ENCODE data around the gene HGFAC.

HGFAC gene

DNA sequence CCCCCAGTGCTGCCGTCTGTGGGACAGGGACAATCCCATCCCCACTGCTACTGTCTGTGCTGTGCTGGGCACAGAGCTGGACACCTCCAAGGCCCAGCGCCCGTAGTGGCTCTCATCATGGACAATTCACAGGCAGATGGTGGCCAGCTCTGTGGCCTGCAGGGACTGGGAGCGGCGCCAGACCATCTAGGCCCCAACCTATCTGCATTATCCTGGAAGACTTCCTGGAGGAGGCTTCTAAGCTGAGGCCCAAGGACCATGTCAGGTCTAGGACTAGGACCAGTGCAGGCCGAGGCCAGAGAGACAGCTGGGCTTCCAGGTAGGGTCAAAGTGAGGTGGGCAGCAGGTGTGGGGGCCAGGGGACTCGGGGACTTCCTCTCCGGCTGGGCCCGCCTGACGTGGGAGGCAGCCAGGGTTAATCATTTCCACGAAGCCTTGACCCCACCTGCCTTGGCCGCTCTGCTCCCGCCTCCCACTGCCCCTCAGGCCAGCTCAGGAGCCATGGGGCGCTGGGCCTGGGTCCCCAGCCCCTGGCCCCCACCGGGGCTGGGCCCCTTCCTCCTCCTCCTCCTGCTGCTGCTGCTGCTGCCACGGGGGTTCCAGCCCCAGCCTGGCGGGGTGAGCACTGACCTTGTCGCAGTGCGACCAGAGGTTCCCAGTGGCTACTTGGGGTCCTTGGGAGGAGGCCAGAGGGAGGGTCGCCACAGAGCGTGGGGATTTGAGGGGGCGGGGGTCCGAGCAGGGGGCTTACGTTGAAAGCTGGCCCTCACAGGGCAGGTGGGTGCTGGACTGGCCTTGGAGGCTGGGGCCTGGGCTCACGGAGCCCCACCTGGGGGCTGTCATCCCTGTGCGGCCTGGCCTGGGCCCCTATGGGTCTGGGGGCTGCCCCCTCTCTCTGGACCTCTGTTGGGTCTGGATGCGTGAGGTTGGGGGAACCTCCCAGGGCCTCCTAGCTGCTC, at the start of gene HGFAC:
Gene HGFAC, plus strand, starts transcription at position 468 of the 959 bp plus-strand sequence. Its CDS starts 34 bp downstream, at position 502.
- no peak for DNase-seq (ENCODE audit: low read depth)

DNA sequence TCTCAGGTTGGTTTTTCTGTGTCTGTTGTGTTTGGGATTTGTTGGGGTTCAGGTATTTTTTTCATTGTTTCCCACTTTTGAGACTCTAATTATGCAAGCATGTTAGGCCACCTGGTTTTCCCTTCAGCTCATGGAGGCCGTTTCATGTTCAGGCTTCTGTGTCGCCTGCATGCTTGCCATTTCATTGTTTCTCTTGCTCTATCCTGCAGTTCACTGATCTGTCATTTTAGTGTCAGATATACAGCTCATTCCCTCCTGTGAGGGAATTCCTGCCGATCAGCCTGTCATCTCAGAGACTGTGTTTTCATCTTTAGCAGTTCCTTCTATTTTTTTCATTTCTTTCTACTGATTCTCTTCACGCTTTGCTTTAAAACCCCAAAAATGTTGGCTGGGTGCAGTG, 49.4 kb upstream of the HGFAC start:
- no peak for DNase-seq (ENCODE audit: low read depth)

DNA sequence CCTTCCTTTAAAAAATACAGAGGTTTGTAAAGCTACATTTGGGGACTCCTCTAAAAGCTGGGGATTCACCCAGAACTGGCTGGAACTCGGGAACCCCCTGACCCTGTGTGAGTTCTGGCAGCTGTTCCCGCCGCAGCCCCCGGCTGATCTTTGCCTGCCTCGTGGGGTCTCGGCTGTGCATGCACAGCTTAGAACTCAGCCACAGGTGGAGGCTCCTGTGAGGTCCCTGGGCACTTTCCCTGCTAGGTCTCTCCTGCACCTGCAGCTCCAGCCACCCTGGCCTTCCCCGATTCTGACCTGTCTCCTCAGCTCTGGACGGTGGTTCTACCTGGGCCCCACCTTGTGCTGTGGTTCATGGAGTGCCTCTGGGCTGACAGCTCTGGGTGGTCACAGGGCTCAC, 48.6 kb upstream of the HGFAC start:
- DNase-seq (ENCODE audit: low read depth): no peak

DNA sequence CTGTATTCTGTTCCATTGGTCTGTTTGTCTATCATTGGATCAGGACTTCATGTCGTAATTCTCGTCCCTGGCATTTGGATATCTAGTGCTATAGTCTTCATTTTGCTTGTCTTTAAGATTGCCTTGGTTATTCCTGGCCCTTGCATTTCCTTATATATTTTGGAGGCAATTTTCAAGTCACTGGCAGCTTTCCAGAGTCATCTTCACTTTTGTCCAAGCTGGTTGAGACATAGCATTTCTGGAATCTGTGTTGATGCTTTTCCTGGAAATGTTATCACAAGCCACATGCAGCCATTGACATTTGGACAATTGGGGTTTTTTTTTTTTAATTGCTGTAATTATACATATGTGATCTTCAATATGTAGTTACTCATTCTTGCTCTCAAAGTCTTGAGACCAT, 45.2 kb upstream of the HGFAC start:
- DNase-seq (ENCODE audit: low read depth): no peak

GRCh38 chr4:3397128-3397527, 44.6 kb upstream of the HGFAC start:
- no peak for DNase-seq (ENCODE audit: low read depth)

DNA sequence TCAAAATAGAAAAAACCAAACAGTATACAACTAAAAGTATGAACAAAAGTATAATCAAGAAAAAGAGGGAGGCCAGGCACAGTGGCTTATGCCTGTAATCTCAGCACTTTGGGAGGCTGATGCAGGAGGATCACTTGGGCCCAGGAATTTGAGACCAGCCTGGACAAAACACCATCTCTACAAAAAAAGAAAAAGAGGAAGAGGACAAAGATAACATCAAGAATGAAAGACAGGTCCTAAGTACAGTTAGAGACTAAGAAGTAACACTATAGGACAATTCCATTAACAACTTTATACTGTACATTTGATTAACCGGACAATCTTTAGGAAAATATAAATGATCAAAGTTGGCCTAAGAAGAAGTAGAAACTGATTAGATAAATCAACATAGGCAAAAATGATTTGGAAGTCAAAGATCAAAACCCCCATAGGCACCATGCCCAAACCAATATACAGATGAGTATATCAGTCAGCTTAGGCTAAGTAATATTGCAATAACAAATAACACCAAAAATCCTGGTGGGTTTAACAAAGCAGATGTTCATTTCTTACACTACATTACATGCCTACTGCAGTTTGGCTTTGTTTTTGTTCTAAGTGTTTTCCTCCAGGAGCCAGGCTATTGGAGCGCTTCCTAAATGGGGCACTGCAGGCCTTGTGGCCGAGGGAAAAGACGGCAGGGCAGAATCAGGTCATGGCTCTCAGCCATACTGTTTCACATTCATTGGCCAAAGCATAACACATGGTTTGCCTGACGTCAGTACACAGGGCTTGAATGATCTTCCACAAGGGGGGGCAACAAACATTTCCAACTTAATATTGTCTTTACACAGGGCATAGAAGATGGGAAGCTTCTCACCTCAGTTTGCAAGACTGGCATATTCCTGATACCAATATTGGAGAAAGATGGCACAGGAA, 42.2 kb upstream of the HGFAC start:
- DNase-seq (ENCODE audit: low read depth): no peak

- DNase-seq (ENCODE audit: low read depth): no peak
Measured at GRCh38 chr4:3401436-3402171, 40.2 kb upstream of the HGFAC start.

GRCh38 chr4:3402491-3403347, 39.0 kb upstream of the HGFAC start:
- no peak for DNase-seq (ENCODE audit: low read depth)

DNA sequence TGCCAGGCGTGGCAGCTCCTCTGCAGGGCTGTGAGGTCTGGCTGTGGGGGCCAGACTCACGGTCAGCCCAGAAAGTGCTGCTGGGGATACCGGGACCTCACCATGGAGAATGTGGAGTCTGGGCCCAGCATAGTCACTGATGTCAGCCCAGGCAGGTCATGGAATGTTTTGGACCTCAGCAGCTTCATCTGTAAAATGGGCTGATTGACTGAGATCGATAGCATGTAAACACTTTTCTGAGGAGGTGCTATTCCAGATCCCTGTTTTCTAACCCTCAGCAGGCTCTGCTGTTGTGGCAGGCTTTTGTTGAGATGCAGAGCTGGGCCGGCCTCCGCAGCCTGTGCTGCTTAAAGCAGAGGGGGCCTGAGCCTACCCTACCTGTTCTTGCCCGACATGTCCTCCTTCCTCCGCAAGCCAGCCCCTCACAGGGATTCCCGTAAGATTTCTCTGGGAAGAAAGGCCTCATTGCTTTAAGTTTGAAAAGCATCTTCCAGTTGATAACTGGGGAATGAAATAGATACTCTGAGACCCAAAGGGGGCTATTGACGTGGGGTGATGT, 38.3 kb upstream of the HGFAC start:
- no peak for DNase-seq (ENCODE audit: low read depth)

DNA sequence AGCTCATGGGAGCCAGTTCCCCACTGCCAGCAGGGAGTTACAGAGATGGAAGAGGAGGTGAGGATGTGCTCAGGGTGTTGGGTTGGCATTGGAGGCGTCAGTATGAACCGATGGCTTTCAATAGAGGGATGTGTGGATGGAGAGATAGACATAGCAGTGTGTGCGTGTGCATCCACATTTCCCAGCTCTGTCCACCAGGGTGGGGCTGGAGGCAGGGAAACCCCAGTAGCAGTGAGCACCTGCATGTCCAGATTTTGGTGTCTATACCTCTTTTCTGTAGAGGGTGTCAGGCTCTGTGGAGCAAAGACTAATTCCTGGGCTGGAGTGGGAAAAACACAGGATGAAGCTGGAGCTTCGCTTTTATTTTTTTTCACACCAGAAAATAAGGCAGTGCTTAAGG, 37.2 kb upstream of the HGFAC start:
- no peak for DNase-seq (ENCODE audit: low read depth)

DNA sequence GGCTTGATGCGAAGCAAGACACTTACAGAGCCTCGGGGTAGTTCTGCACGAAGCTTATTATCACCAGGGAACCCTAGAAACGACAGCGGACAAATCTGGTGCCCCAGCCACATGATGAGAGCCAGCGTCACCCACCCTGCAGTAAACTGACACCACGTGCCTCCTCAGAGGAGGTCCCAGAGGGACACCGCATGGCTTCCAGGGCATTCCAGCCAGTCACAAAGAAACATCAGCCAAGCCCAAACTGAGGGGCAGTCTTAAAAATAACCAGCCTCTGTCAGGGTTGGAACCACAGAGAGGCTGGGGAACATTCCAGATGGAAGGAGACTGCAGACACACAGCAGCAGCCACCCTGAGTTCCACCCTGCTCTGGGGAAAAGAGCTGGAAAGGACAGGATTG, 36.6 kb upstream of the HGFAC start:
- DNase-seq (ENCODE audit: low read depth): no peak

GRCh38 chr4:3406021-3406420, 35.7 kb upstream of the HGFAC start:
- DNase-seq (ENCODE audit: low read depth): no peak

GRCh38 chr4:3406431-3406830, 35.3 kb upstream of the HGFAC start:
- no peak for DNase-seq (ENCODE audit: low read depth)

- DNase-seq (ENCODE audit: low read depth): no peak
Measured at GRCh38 chr4:3407171-3407771, 34.5 kb upstream of the HGFAC start.

- no peak for DNase-seq (ENCODE audit: low read depth)
Measured at GRCh38 chr4:3407930-3408792, 33.6 kb upstream of the HGFAC start.

DNA sequence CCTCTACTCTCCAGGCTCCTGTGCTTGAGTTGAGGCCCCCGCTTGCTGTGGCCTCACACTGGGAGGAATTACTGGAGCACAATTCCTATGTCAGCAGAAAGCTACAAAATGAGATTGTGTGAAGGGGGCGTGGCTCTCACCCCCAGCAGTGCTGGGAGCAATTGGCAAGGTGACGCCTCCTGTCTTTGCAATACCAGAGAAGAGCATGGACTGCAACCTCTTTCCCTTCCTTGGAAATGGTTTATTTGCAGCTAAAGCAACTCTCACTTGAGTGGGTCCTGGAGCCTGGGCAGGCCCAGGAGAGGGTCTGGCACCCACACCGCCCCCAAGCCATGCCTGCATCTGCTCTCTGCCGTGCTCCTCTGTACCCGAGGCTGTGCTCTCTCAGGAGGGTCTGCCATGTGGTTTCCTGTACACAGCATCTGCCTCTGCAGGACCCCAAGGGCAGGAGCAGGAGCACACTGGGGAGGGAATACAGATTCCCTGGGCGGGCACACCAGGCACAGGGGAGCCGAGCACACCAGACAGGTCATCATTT, 32.9 kb upstream of the HGFAC start:
- no peak for DNase-seq (ENCODE audit: low read depth)

DNA sequence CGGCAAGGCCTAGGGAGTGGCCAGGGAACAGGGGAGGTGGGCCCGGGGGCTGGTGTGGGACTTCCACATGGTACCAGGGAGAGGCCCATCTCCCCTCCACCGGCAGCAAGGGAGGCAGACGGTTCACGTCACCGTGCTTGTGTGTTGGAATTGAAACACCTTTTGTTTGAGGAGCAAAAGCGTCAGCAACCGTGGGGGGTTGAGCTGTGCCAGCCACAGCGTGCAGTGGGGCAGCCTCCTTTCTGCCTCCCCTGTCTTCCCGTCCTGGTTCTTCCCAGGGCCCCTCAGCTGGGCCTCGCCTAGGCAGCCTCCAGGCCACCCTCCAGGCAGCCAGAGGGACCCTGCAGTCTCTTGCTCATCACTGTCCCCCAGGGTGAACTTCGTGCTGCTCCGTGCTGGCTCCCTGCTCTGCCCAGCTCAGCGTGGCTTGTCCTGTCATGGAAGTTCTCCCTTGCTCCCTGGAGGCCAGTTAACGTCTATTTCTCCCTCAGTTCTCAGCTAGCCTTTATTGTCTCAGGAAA, 32.1 kb upstream of the HGFAC start:
- no peak for DNase-seq (ENCODE audit: low read depth)

DNA sequence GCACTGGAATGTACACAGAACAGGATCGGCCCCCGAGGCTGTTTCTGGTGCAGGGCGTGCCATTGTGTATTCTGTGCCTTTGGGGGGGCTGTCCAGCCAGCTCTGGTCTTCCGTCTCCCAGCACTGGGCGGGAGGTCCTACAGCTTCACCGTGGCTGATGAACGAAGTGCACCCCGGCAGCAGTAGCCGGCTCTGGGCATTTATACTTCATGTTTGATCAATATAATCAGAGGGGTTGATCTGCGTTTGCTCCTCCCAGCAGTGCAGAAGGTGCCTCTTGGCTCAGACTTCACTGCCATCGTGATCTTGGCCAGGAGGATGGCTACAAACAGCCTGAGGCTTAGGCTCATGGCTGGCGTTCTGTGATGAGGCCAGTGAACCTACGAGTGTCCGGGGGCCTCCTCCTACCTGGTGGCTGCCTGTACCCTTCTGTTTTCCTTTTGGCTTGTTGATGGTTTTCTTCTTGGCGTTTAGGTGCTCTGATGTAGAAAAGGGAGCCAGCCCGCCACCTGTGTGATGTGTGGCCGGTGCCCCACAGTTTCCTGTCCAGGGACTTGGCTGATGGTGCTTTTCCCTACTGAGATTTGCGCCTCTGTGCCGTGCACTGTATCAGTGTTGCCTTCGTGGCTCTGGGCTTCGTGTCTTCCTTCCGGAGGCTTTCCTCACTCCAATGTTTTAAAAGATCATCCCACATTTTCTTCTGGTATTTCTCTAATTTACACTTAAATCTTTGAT, 31.2 kb upstream of the HGFAC start:
- DNase-seq (ENCODE audit: low read depth): no peak

Measured in stimulated activated CD8-positive, alpha-beta memory T cell treated with anti-CD3 and anti-CD28 coated beads, Interleukin-12 subunit alpha, Interleukin-12 subunit beta, amount 100 ng/mL, for 1 hour (primary cell).